OCI-LY3 (cell line): Measurements from ENCODE around the gene ELMO2.

Experiments used
- H2AFZ ChIP-seq: fragments of 200-600, 300-600 bp; shearing (Covaris generic); 2 replicates; pipeline ENCODE4 v1.6.0; 2014; ENCODE audit warnings: antibody characterized with exemption, low read depth, low read length
- H3K27ac ChIP-seq: fragments of 200-600, 300-600 bp; sonication (generic); 2 replicates; pipeline ENCODE4 v1.5.1; 2014; ENCODE audit warnings: mild to moderate bottlenecking, low read length, moderate library complexity, mixed read lengths
- H3K27me3 ChIP-seq: fragments of 200-600, 300-600 bp; sonication (generic); 2 replicates; pipeline ENCODE4 v1.6.1; 2014; ENCODE audit warnings: low read depth, low read length, mixed read lengths
- H3K36me3 ChIP-seq: fragments of 200-600, 300-600 bp; sonication (generic); replicated peaks from 2 replicates; pipeline ENCODE3; 2014; ENCODE audit warnings: low read depth, low read length, mixed read lengths
- H3K4me1 ChIP-seq: fragments of 300-600, 200-600 bp; sonication (generic); 2 replicates; pipeline ENCODE4 v1.6.1; 2014; ENCODE audit warnings: low read length, mixed read lengths
- H3K4me2 ChIP-seq: fragments of 200-600, 300-600 bp; sonication (generic); 2 replicates; pipeline ENCODE4 v1.6.1; 2014; ENCODE audit warnings: low read length, mixed read lengths
- H3K4me3 ChIP-seq: fragments of 300-600, 200-600 bp; sonication (generic); 2 replicates; pipeline ENCODE4 v1.5.1; 2014; ENCODE audit warnings: antibody characterized with exemption, mild to moderate bottlenecking, low read length, moderate library complexity
- H3K79me2 ChIP-seq: fragments of 300-600, 200-600 bp; shearing (Covaris generic); 2 replicates; pipeline ENCODE4 v1.6.1; 2014; ENCODE audit warnings: mild to moderate bottlenecking, low read length, mixed read lengths
- H3K9ac ChIP-seq: fragments of 300-600, 200-600 bp; shearing (Covaris generic); 2 replicates; pipeline ENCODE4 v1.6.0; 2014; ENCODE audit warnings: mild to moderate bottlenecking, low read length, moderate library complexity
- H3K9me3 ChIP-seq: fragments of 200-600, 300-600 bp; shearing (Covaris generic); 2 replicates; pipeline ENCODE4 v1.6.1; 2014; ENCODE audit warnings: low read length, mixed read lengths; ENCODE audit not compliant: insufficient read depth
- H4K20me1 ChIP-seq: fragments of 200-600, 300-600 bp; sonication (generic); 2 replicates; pipeline ENCODE4 v1.6.1; 2016; ENCODE audit warnings: low read length, mixed read lengths; ENCODE audit not compliant: insufficient read depth
- CTCF ChIP-seq: fragments of 200-600, 300-600 bp; sonication (generic); IDR thresholded peaks from 2 replicates; pipeline ENCODE4 v1.5.1; 2014; ENCODE audit warnings: antibody characterized with exemption, low read length, low read depth
- EZH2phosphoT487 ChIP-seq: fragments of 200-600 bp; shearing (Covaris generic); IDR thresholded peaks from 2 replicates; pipeline ENCODE4 v1.6.1; 2018; ENCODE audit warnings: antibody characterized with exemption, mixed run types, low read depth

Gene ELMO2

GRCh38 chr20:46376196-46376785 is 30.1 kb downstream of the ELMO2 start:
- Histone ChIP-seq H2AFZ (no peak overlapping the region), H3K4me1 (0 out of 2 replicates have a peak, but pooled peaks cover 4% of the 10 kb centered on the region), H3K36me3 (peaks cover 27% of the 10 kb centered on the region), H4K20me1 (peaks cover 3% of the 10 kb centered on the region), H3K9me3 (no peaks in the 10 kb centered on the region), H3K79me2 (no peaks in the 10 kb centered on the region), H3K4me3 (no peak overlapping the region), H3K27ac (no peak overlapping the region), H3K9ac (no peak overlapping the region), H3K27me3 (no peaks in the 10 kb centered on the region), H3K4me2 (no peak overlapping the region)
- TF ChIP-seq CTCF (no peak), EZH2phosphoT487 (no peak)

- Histone ChIP-seq H3K27ac (no peak overlapping the region), H3K9me3 (no peaks in the 10 kb centered on the region), H3K27me3 (no peaks in the 10 kb centered on the region), H3K9ac (no peak overlapping the region), H3K4me2 (no peak overlapping the region), H2AFZ (no peak overlapping the region), H3K36me3 (peaks cover 32% of the 10 kb centered on the region), H3K79me2 (no peaks in the 10 kb centered on the region), H3K4me1 (0 out of 2 replicates have a peak, but pooled peaks cover 4% of the 10 kb centered on the region), H4K20me1 (peaks cover 3% of the 10 kb centered on the region), H3K4me3 (no peak overlapping the region)
- TF ChIP-seq EZH2phosphoT487 (no peak), CTCF (no peak)
Observed at GRCh38 chr20:46375771-46376170, 30.6 kb downstream of the ELMO2 start.

DNA sequence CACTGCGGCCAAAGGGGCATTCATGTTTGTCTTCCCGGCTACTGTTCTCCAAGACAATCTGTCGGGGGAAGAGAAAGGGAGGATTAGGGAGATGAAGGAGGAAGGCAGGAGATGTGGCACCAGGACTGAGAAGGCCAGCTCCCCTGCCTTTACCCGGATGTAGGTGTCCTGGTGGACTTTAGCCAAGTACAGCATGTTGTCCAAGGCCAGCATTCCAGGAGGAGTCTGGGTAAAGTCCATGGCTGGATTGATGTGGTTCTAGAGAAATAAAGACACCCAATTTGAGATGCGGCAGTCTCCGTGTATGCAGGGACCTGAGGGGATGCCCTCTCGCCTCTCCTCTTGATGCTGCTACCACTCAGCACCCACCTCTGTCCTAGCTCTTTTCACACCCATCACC is 32.0 kb downstream of the ELMO2 start:
- no peak overlapping the region for H3K4me3 ChIP-seq
- TF ChIP-seq EZH2phosphoT487 (no peak), CTCF (no peak)

GRCh38 chr20:46371656-46372055 is 34.8 kb downstream of the ELMO2 start:
- TF ChIP-seq EZH2phosphoT487 (no peak), CTCF (no peak)

More for the DNA sequence above, 32.0 kb downstream of the ELMO2 start:
- Histone ChIP-seq H3K27me3 (no peaks in the 10 kb centered on the region), H3K9ac (no peak overlapping the region), H3K9me3 (no peaks in the 10 kb centered on the region), H3K27ac (no peak overlapping the region), H3K79me2 (no peaks in the 10 kb centered on the region), H4K20me1 (peaks cover 3% of the 10 kb centered on the region), H2AFZ (no peak overlapping the region), H3K4me2 (no peak overlapping the region), H3K36me3 (peaks cover 44% of the 10 kb centered on the region), H3K4me1 (0 out of 2 replicates have a peak, but pooled peaks cover 4% of the 10 kb centered on the region)

More at GRCh38 chr20:46371656-46372055, 34.8 kb downstream of the ELMO2 start:
- Histone ChIP-seq H4K20me1 (peaks cover 3% of the 10 kb centered on the region), H2AFZ (no peak overlapping the region), H3K9ac (no peak overlapping the region), H3K27ac (no peak overlapping the region), H3K4me3 (no peak overlapping the region), H3K36me3 (peaks cover 61% of the 10 kb centered on the region), H3K27me3 (no peaks in the 10 kb centered on the region), H3K9me3 (no peaks in the 10 kb centered on the region), H3K4me2 (no peak overlapping the region), H3K79me2 (no peaks in the 10 kb centered on the region), H3K4me1 (0 out of 2 replicates have a peak, but pooled peaks cover 4% of the 10 kb centered on the region)
